Measurements from ENCODE around the gene AP3B2.

GRCh38 chr15:82714016-82714415 is 4.3 kb upstream of the AP3B2 start:
- TF ChIP-seq CTCF (IDR thresholded peaks at IDR 0.05; ENCODE audit: borderline replicate concordance, extremely low read depth, low read length, poor library complexity, severe bottlenecking) (no peak), EZH2 (IDR thresholded peaks at IDR 0.05; ENCODE audit: borderline replicate concordance, low read depth, low read length, severe bottlenecking) (no peak)
